ENCODE results near the gene EEIG2.

EEIG2 gene

GRCh38 chr1:108591466-108591865, 31.6 kb downstream of the EEIG2 start:
- ATAC-seq (ENCODE audit: insufficient read depth, low read depth), result no peak
- Histone ChIP-seq H3K79me2 (ENCODE audit: insufficient read depth, low read length) (peaks cover 21% of the 10 kb centered on the region), H4K20me1 (ENCODE audit: insufficient read depth, low read length) (no peaks in the 10 kb centered on the region; the same call in 1 of the 2 replicates), H3K9ac (ENCODE audit: low read depth, low read length) (no peak overlapping the region), H3K36me3 (ENCODE audit: insufficient read depth, low read length) (no peaks in the 10 kb centered on the region), H3K4me1 (ENCODE audit: insufficient read depth, low read length) (no peaks in the 10 kb centered on the region), H3K4me3 (ENCODE audit: low read depth in 1 of 2, low read length in 2 of 2) (no peak overlapping the region), H3K9me3 (ENCODE audit: insufficient read depth, low read length, severe bottlenecking) (no peaks in the 10 kb centered on the region), H3K4me2 (ENCODE audit: insufficient read depth, low read length) (no peak overlapping the region), H3K27me3 (ENCODE audit: insufficient read depth, low read length, poor library complexity) (no peaks in the 10 kb centered on the region), H2AFZ (ENCODE audit: low read depth, low read length) (no peak overlapping the region), H3K27ac (ENCODE audit: low read length) (no peak overlapping the region)
- DNase-seq, result no peak
- TF ChIP-seq CTCF (IDR thresholded peaks at IDR 0.05; ENCODE audit: borderline replicate concordance, extremely low read depth, low read length, poor library complexity, severe bottlenecking) (no peak), EZH2 (IDR thresholded peaks at IDR 0.05; ENCODE audit: borderline replicate concordance, low read depth, low read length, severe bottlenecking) (no peak)

GRCh38 chr1:108592030-108592759, 32.3 kb downstream of the EEIG2 start:
- no peak for TF ChIP-seq CTCF (IDR thresholded peaks at IDR 0.05; ENCODE audit: borderline replicate concordance, extremely low read depth, low read length, poor library complexity, severe bottlenecking)
- TF ChIP-seq EZH2 (IDR thresholded peaks at IDR 0.05; ENCODE audit: borderline replicate concordance, low read depth, low read length, severe bottlenecking), result no peak
- no peak for ATAC-seq (ENCODE audit: insufficient read depth, low read depth)
- H3K27ac ChIP-seq (ENCODE audit: low read length), result no peak overlapping the region

DNA sequence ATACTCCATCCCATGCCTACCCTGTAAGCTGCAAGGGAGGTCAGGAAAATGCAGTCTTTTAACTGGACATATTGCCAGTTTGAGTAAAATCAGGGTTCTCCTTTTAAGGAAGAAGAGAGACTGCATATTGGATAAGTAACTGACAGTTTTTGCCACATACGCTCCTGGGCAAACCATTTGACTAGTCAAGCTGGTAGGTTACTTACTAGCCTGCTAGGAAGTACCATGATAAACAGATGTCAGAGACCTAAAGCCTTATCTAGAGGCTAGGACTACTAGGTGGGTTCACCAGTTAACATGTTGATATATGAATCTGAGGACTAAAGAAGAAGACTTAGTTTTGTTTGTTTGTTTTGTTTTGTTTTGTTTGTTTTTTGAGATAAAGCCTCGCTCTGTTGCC, 33.5 kb downstream of the EEIG2 start:
- no peak for ATAC-seq (ENCODE audit: insufficient read depth, low read depth)
- Histone ChIP-seq H3K4me1 (ENCODE audit: insufficient read depth, low read length) (no peaks in the 10 kb centered on the region), H3K27ac (ENCODE audit: low read length) (no peak overlapping the region), H2AFZ (ENCODE audit: low read depth, low read length) (no peak overlapping the region), H3K9ac (ENCODE audit: low read depth, low read length) (no peak overlapping the region), H3K27me3 (ENCODE audit: insufficient read depth, low read length, poor library complexity) (no peaks in the 10 kb centered on the region), H4K20me1 (ENCODE audit: insufficient read depth, low read length) (no peaks in the 10 kb centered on the region; the same call in 1 of the 2 replicates), H3K79me2 (ENCODE audit: insufficient read depth, low read length) (peaks cover 16% of the 10 kb centered on the region), H3K9me3 (ENCODE audit: insufficient read depth, low read length, severe bottlenecking) (no peaks in the 10 kb centered on the region), H3K4me2 (ENCODE audit: insufficient read depth, low read length) (no peak overlapping the region), H3K36me3 (ENCODE audit: insufficient read depth, low read length) (no peaks in the 10 kb centered on the region), H3K4me3 (ENCODE audit: low read depth in 1 of 2, low read length in 2 of 2) (no peak overlapping the region)
- no peak for DNase-seq
- TF ChIP-seq CTCF (IDR thresholded peaks at IDR 0.05; ENCODE audit: borderline replicate concordance, extremely low read depth, low read length, poor library complexity, severe bottlenecking) (no peak), EZH2 (IDR thresholded peaks at IDR 0.05; ENCODE audit: borderline replicate concordance, low read depth, low read length, severe bottlenecking) (no peak)

More at GRCh38 chr1:108592030-108592759, 32.3 kb downstream of the EEIG2 start:
- Histone ChIP-seq H3K4me2 (ENCODE audit: insufficient read depth, low read length) (no peak overlapping the region), H3K4me3 (ENCODE audit: low read depth in 1 of 2, low read length in 2 of 2) (no peak overlapping the region), H3K27me3 (ENCODE audit: insufficient read depth, low read length, poor library complexity) (no peaks in the 10 kb centered on the region), H2AFZ (ENCODE audit: low read depth, low read length) (no peak overlapping the region), H3K79me2 (ENCODE audit: insufficient read depth, low read length) (peaks cover 20% of the 10 kb centered on the region), H3K9me3 (ENCODE audit: insufficient read depth, low read length, severe bottlenecking) (no peaks in the 10 kb centered on the region), H3K9ac (ENCODE audit: low read depth, low read length) (no peak overlapping the region), H3K4me1 (ENCODE audit: insufficient read depth, low read length) (no peaks in the 10 kb centered on the region), H4K20me1 (ENCODE audit: insufficient read depth, low read length) (no peaks in the 10 kb centered on the region; the same call in 1 of the 2 replicates), H3K36me3 (ENCODE audit: insufficient read depth, low read length) (no peaks in the 10 kb centered on the region)
- DNase-seq, result no peak

All from DND-41 (cell line).